Subcutaneous abdominal adipose tissue (tissue), 5 donors: Measurements from ENCODE around the gene ZNF579.

ENCODE experiments used
- H3K27ac ChIP-seq: one replicate; pipeline ENCODE4 v1.7.0; 2013; ENCODE audit warnings: low read depth, mild to moderate bottlenecking, inconsistent platforms, low read length, moderate library complexity
- H3K27me3 ChIP-seq, 5 donors: one replicate each; pipeline ENCODE4 v1.7.0; 2013; ENCODE audit warnings: low read length in 5 of 5, inconsistent platforms in 1 of 5; ENCODE audit not compliant: control insufficient read depth in 5 of 5, insufficient read depth in 4 of 5
- H3K36me3 ChIP-seq, 5 donors: one replicate each; pipeline ENCODE4 v1.7.0; 2013; ENCODE audit warnings: low read length in 5 of 5; ENCODE audit not compliant: control insufficient read depth in 5 of 5, insufficient read depth in 5 of 5
- H3K4me1 ChIP-seq, 5 donors: one replicate each; pipeline ENCODE4 v1.7.0; 2013; ENCODE audit warnings: low read length in 5 of 5, mild to moderate bottlenecking in 3 of 5, moderate library complexity in 1 of 5; ENCODE audit not compliant: control insufficient read depth in 5 of 5, insufficient read depth in 5 of 5
- H3K4me3 ChIP-seq, 5 donors: one replicate each; pipeline ENCODE4 v1.7.0; 2013; ENCODE audit warnings: low read length in 5 of 5, low read depth in 1 of 5
- H3K9ac ChIP-seq, 5 donors: one replicate each; pipeline ENCODE4 v1.7.0; 2013; ENCODE audit warnings: low read length in 5 of 5, mild to moderate bottlenecking in 4 of 5, moderate library complexity in 3 of 5
- H3K9me3 ChIP-seq, 5 donors: one replicate each; pipeline ENCODE4 v1.7.0; 2013; ENCODE audit warnings: low read length in 5 of 5; ENCODE audit not compliant: control insufficient read depth in 5 of 5
- donor health status: healthy.
- donor health status: healthy.
- donor health status: healthy.
- donor health status: healthy.
- donor health status: healthy.

The ZNF579 gene

DNA sequence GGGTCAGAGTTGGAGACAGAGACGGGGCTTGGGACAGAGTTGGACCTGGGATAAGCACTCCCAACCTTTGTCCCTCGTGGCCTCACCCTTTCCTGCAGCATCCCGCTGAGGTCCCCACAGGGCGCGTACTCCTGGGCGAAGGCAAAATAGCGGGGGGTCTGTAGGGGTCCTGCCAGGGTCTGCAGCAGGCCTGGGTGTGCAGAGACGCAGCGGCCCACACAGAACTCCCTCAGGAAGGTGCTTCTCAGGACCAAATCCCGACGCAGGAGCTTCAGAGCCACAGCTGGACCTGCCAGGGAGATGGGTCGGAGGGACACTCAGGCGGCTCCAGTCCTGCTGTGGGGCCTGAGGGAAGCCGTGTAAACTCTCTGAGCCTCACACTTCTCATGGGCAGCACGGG, 36.6 kb downstream of the ZNF579 start:
- no peak overlapping the region for H3K9ac ChIP-seq

DNA sequence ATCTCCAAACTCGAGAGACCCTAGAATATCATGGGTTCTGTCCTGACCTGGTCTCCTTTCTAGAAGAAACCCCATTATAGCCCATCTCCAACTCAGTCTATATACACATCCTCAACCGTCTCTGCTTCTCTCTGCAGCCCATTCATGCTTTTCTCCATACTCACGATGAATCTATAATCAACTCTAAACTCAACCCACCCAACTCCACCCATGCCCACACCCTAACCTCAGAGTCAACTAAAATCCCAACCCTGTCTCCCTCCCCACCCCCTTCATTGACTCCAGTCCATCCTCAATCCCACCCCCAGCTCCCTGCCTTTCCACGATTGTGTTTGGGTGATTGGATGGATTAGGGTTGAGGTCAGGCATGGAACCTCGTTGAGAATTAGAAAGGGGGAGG, 37.1 kb downstream of the ZNF579 start:
- no peaks in the 10 kb centered on the region for H3K9me3 ChIP-seq
- H3K9ac ChIP-seq = no peak overlapping the region
- peaks cover 4 to 34% (median 25%) of the 10 kb centered on the region in 5 donors for H3K4me1 ChIP-seq
- H3K36me3 ChIP-seq = no peaks in the 10 kb centered on the region
- H3K27me3 ChIP-seq = peaks cover 0 to 2% (median 0%) of the 10 kb centered on the region in 5 donors
- no peak overlapping the region for H3K27ac ChIP-seq
- no peak overlapping the region for H3K4me3 ChIP-seq

More for the DNA sequence above, 36.6 kb downstream of the ZNF579 start:
- Histone ChIP-seq H3K27ac (no peak overlapping the region), H3K4me1 (peaks cover 4 to 35% (median 25%) of the 10 kb centered on the region in 5 donors), H3K4me3 (no peak overlapping the region), H3K27me3 (peaks cover 0 to 2% (median 0%) of the 10 kb centered on the region in 5 donors), H3K9me3 (no peaks in the 10 kb centered on the region), H3K36me3 (no peaks in the 10 kb centered on the region)

GRCh38 chr19:55542292-55542855, 38.3 kb downstream of the ZNF579 start:
- peaks cover 0 to 2% (median 0%) of the 10 kb centered on the region in 5 donors for H3K27me3 ChIP-seq
- H3K9me3 ChIP-seq = no peaks in the 10 kb centered on the region
- H3K4me3 ChIP-seq = no peak overlapping the region
- peaks cover 4 to 23% (median 19%) of the 10 kb centered on the region in 5 donors for H3K4me1 ChIP-seq
- H3K36me3 ChIP-seq = no peaks in the 10 kb centered on the region
- no peak overlapping the region for H3K27ac ChIP-seq
- H3K9ac ChIP-seq = no peak overlapping the region

DNA sequence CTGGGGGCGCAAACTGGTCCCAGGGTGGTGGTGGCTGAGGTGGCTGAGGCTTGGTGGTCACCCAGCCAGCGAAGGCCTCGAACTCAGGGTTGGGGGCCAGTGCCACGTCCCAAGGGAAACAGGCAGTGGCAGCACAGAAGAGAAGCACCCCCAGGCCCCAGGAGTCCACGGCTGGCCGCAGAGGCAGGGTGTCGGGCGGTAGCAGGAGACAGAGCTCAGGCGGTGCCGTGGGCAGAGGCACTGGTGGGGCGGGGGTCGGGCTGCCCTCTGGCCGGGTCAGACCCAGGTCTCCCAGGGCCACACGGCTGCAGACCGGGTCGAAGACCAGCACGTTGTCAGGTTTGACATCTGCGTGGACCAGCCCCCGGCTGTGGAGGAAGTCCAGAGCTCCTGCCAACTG, 39.6 kb downstream of the ZNF579 start:
- Histone ChIP-seq H3K27me3 (peaks cover 0 to 2% (median 0%) of the 10 kb centered on the region in 5 donors), H3K4me3 (no peak overlapping the region), H3K27ac (no peak overlapping the region), H3K9ac (no peak overlapping the region), H3K4me1 (peaks cover 2 to 10% (median 7%) of the 10 kb centered on the region in 5 donors), H3K9me3 (no peaks in the 10 kb centered on the region), H3K36me3 (no peaks in the 10 kb centered on the region)

- peaks cover 0 to 2% (median 0%) of the 10 kb centered on the region in 5 donors for H3K27me3 ChIP-seq
- H3K9ac ChIP-seq = no peak overlapping the region
- H3K27ac ChIP-seq = no peak overlapping the region
- no peaks in the 10 kb centered on the region for H3K9me3 ChIP-seq
- no peaks in the 10 kb centered on the region for H3K36me3 ChIP-seq
- peaks cover 0 to 7% (median 3%) of the 10 kb centered on the region in 5 donors for H3K4me1 ChIP-seq
- H3K4me3 ChIP-seq = no peak overlapping the region
Measured at GRCh38 chr19:55540619-55541018, 40.0 kb downstream of the ZNF579 start.

DNA sequence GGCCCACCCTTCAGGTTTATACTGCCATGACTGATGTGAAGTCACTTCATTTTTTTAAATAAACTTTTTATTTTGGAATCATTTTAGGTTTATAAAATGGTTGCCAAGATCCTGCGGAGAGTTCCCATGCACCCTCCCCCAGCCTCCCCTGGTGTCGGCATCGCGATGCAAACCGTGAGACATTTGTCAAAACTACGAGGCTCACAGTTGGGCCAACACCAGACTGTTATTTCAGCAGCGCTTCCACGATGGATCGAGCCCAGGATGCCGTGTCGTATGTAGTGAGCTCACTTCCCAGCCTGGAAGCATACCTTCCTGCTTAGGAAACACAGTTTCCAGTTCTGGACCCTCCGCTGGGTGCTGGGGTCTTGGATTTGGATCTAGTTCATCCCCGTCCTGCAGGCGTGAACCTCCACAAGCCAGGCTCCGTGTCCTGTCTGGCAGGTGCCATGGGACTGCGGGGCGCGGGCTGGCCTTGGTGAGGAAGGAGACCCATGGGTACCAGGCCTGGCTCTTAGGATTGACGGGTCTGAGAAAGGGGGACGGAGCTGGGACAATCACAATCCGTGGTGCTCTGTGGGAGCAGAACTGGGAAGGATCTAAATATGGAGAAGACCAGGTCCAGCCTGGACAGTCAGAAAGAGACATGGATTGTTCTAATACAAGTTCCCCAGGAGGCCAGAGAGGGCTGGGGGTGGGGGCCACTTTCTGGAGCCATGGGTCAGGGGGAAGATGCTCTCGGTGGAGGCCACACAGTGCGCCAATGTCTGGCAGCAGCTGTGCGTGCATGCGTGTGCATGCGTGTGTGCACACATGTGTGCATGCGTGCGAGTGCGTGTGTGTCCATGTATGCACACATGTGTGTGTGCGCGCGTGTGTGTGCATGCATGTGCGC, 41.3 kb downstream of the ZNF579 start:
- Histone ChIP-seq H3K4me3 (no peak overlapping the region), H3K27me3 (peaks cover 0 to 2% (median 0%) of the 10 kb centered on the region in 5 donors), H3K36me3 (no peaks in the 10 kb centered on the region), H3K9ac (no peak overlapping the region), H3K27ac (no peak overlapping the region), H3K9me3 (no peaks in the 10 kb centered on the region), H3K4me1 (peaks cover 0 to 6% (median 0%) of the 10 kb centered on the region in 5 donors)

- H3K36me3 ChIP-seq = no peaks in the 10 kb centered on the region
- peaks cover 0 to 2% (median 0%) of the 10 kb centered on the region in 5 donors for H3K27me3 ChIP-seq
- H3K27ac ChIP-seq = no peak overlapping the region
- no peak overlapping the region for H3K9ac ChIP-seq
- H3K4me1 ChIP-seq = peaks cover 0 to 6% (median 0%) of the 10 kb centered on the region in 5 donors
- no peaks in the 10 kb centered on the region for H3K9me3 ChIP-seq
- no peak overlapping the region for H3K4me3 ChIP-seq
Measured at GRCh38 chr19:55538132-55538531, 42.5 kb downstream of the ZNF579 start.

DNA sequence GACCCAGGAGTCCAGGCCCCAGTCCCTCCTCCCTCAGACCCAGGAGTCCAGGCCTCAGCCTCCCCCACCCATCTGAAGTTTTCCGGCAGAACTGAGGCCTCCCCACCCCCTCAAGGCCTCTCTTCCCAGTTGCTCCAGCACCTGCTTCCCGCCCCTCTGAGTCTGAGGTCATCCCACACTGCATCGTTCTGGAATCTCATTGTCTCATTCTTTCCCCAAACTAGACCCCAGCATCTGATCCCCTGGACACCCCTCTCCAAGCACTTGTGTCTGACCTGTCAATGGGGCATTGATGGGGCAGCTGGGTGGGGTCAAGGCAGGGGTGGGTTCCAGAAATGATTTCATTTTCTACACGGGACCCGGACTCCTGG, 42.9 kb downstream of the ZNF579 start:
- H3K27ac ChIP-seq = no peak overlapping the region
- no peak overlapping the region for H3K9ac ChIP-seq
- peaks cover 0 to 6% (median 0%) of the 10 kb centered on the region in 5 donors for H3K4me1 ChIP-seq
- no peaks in the 10 kb centered on the region for H3K36me3 ChIP-seq
- no peaks in the 10 kb centered on the region for H3K9me3 ChIP-seq
- peaks cover 0 to 2% (median 0%) of the 10 kb centered on the region in 5 donors for H3K27me3 ChIP-seq
- H3K4me3 ChIP-seq = no peak overlapping the region

DNA sequence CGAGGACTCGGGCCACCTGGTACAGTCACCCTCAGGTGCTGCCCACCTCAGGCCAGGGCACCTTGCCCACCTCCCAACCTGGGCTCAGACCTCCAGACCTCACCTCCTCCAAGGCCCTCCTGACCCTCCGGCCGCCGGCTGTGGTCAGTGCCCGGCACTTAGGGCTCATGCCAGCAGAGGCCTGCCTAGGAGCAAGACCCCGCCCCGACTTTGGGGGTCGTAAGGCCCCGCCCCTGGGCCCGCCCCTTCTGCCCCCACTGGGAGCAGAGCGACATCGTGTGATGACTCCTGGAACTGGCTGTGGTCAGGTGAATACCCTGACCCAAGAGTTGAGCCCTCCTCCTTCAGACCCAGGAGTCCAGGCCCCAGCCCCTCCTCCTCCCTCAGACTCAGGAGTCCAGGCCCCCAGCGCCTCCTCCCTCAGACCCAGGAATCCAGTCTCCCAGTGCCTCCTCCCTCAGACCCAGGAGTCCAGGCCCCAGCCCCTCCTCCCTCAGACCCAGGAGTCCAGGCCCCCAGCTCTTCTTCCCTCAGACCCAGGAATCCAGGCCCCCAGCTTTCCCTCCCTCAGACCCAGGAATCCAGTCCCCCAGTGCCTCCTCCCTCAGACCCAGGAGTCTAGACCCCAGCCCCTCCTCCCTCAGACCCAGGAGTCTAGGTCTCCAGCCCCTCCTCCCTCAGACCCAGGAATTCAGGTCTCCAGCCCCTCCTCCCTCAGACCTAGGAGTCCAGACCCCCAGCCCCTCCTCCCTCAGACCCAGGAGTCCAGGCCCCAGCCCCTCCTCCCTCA, 43.5 kb downstream of the ZNF579 start, which contains the start of gene SBK2:
TSS of gene SBK2 (minus strand) at position 183 of the 790 bp plus-strand sequence. CDS start 839 bp downstream, outside the sequence.
- H3K9me3 ChIP-seq = no peaks in the 10 kb centered on the region
- no peak within 1 kb of the TSS for H3K9ac ChIP-seq
- H3K36me3 ChIP-seq = no peaks in the 10 kb centered on the region
- peaks cover 0 to 2% (median 0%) of the 10 kb centered on the region in 5 donors for H3K27me3 ChIP-seq
- H3K4me1 ChIP-seq = peaks cover 0 to 6% (median 0%) of the 10 kb centered on the region in 5 donors
- no peak within 1 kb of the TSS for H3K4me3 ChIP-seq
- H3K27ac ChIP-seq = no peak within 1 kb of the TSS
